Measurements from ENCODE around the gene RFPL4AL1.
"Not testable (repeated sequence)": the region's sequence is repeated elsewhere in the genome, so short reads cannot be mapped to it uniquely, and the experiment has no call there.

- TF ChIP-seq CTCF, POLR2A (IDR thresholded peaks at IDR 0.05): not testable (repeated sequence)
Observed at GRCh38 chr19:55730378-55730777, 38.5 kb upstream of the RFPL4AL1 start.

Measured in testis (tissue), 2 donors.